Stimulated activated CD4-positive, alpha-beta T cell treated with anti-CD3 and anti-CD28 coated beads, Interleukin-15, amount 100 ng/mL, for 48 hours (primary cell): ENCODE results near the gene COBLL1.

Source experiments
- DNase-seq, 2 donors: peaks; one replicate each; pipeline ENCODE4 v3.0.0-alpha.2; 2020; ENCODE audit warnings: low read depth in 2 of 2

Gene COBLL1

GRCh38 chr2:164818149-164819136 lies 23.2 kb downstream of the COBLL1 start:
- no peak for DNase-seq

- DNase-seq, result no peak
Measured at GRCh38 chr2:164816900-164817299, 24.7 kb downstream of the COBLL1 start.

- no peak for DNase-seq
Measured at GRCh38 chr2:164816046-164816445, 25.6 kb downstream of the COBLL1 start.

GRCh38 chr2:164815071-164815793 lies 26.4 kb downstream of the COBLL1 start:
- no peak for DNase-seq

- no peak for DNase-seq
Measured at GRCh38 chr2:164813535-164813934, 28.1 kb downstream of the COBLL1 start.

- no peak for DNase-seq
Measured at GRCh38 chr2:164812378-164812777, 29.2 kb downstream of the COBLL1 start.

GRCh38 chr2:164811819-164812218 lies 29.8 kb downstream of the COBLL1 start:
- no peak for DNase-seq

- no peak for DNase-seq
Measured at GRCh38 chr2:164810843-164811242, 30.8 kb downstream of the COBLL1 start.

GRCh38 chr2:164808776-164809175 lies 32.8 kb downstream of the COBLL1 start:
- DNase-seq, result no peak

GRCh38 chr2:164803776-164804466 lies 37.7 kb downstream of the COBLL1 start:
- no peak for DNase-seq

- no peak for DNase-seq
Measured at GRCh38 chr2:164802095-164802707, 39.4 kb downstream of the COBLL1 start.

GRCh38 chr2:164800572-164800971 lies 41.1 kb downstream of the COBLL1 start:
- no peak for DNase-seq

GRCh38 chr2:164797627-164798026 lies 44.0 kb downstream of the COBLL1 start:
- DNase-seq, result no peak

- DNase-seq, result no peak
Measured at GRCh38 chr2:164796999-164797398, 44.6 kb downstream of the COBLL1 start.

GRCh38 chr2:164794432-164795231 lies 47.0 kb downstream of the COBLL1 start:
- no peak for DNase-seq

- no peak for DNase-seq
Measured at GRCh38 chr2:164794016-164794415, 47.6 kb downstream of the COBLL1 start.

- no peak for DNase-seq
Measured at GRCh38 chr2:164793529-164793928, 48.1 kb downstream of the COBLL1 start.

- DNase-seq, result no peak
Measured at GRCh38 chr2:164792316-164793170, 49.1 kb downstream of the COBLL1 start.

- no peak for DNase-seq
Measured at GRCh38 chr2:164789968-164790367, 51.7 kb downstream of the COBLL1 start.

- no peak for DNase-seq
Measured at GRCh38 chr2:164786787-164787186, 54.8 kb downstream of the COBLL1 start.
